H1 (cell line): ENCODE data around the gene RGL1. TPM values are rescaled to one million over a fixed set of nuclear protein-coding genes. Genes with fewer than 3 reads are reported as not detected.

ENCODE experiments used
- CTCF ChIA-PET: fragments of 300-600 bp; sonication (Branson Sonifier 250); formaldehyde crosslinking; loops from one replicate; lab custom pipeline; 2021; ENCODE audit not compliant: partially characterized antibody; lab: Charles Lee
- POLR2A ChIA-PET: fragments of 300-600 bp; sonication (Branson Sonifier 250); formaldehyde crosslinking; loops from one replicate; lab custom pipeline; 2021; ENCODE audit warnings: inconsistent platforms; ENCODE audit not compliant: partially characterized antibody; lab: Charles Lee
- DNase-seq, 2 experiments: peaks; one replicate each; pipeline versions ENCODE4 v3.0.0 to v3.0.0-alpha.2; 2010 to 2022; ENCODE audit warnings: low spot score in 2 of 2, low read depth in 1 of 2, mixed read lengths in 1 of 2
- FAIRE-seq: peaks from 2 replicates; lab custom pipeline; 2011; peaks lifted over from hg19 to GRCh38; lab: Jason Lieb, UNC
- H2AFZ ChIP-seq: 2 replicates; pipeline ENCODE4 v1.8.1; 2012; ENCODE audit warnings: low read length, inconsistent platforms
- H2AK5ac ChIP-seq: 2 replicates; pipeline ENCODE4 v1.6.1; 2013; ENCODE audit warnings: low read depth, low read length
- H2BK120ac ChIP-seq: replicated peaks from 2 replicates; pipeline ENCODE3; 2013; ENCODE audit warnings: low read depth, low read length, inconsistent platforms
- H2BK12ac ChIP-seq: 2 replicates; pipeline ENCODE4 v1.6.1; 2013; ENCODE audit warnings: low read depth, low read length
- H2BK15ac ChIP-seq: 2 replicates; pipeline ENCODE4 v1.6.1; 2013; ENCODE audit warnings: low read length
- H2BK20ac ChIP-seq: 2 replicates; pipeline ENCODE4 v1.6.1; 2013; ENCODE audit warnings: low read length
- H2BK5ac ChIP-seq: 2 replicates; pipeline ENCODE4 v1.6.1; 2013; ENCODE audit warnings: low read depth, low read length
- H3K14ac ChIP-seq: 2 replicates; pipeline ENCODE4 v1.6.1; 2013; ENCODE audit warnings: inconsistent platforms; ENCODE audit not compliant: insufficient read length
- H3K18ac ChIP-seq: 2 replicates; pipeline ENCODE4 v1.6.1; 2013; ENCODE audit warnings: low read length; ENCODE audit errors: extremely low read depth
- H3K23ac ChIP-seq: 2 replicates; pipeline ENCODE4 v1.6.1; 2013; ENCODE audit warnings: inconsistent platforms; ENCODE audit not compliant: insufficient read length
- H3K23me2 ChIP-seq: 2 replicates; pipeline ENCODE4 v1.6.1; 2013; ENCODE audit warnings: low read depth, low read length
- H3K27ac ChIP-seq: 2 replicates; pipeline ENCODE4 v1.6.1; 2011; ENCODE audit warnings: low read depth, low read length, inconsistent platforms
- H3K27me3 ChIP-seq, 4 experiments: replicated peaks in 1 of 4; 1 replicate in 1 of 4; 2 replicates in 3 of 4; pipeline versions ENCODE4 v1.6.1 to v1.8.1; 2011 to 2013; ENCODE audit warnings: low read length in 3 of 4, mild to moderate bottlenecking in 3 of 4, inconsistent platforms in 2 of 4, mixed read lengths in 2 of 4, moderate library complexity in 1 of 4; ENCODE audit not compliant: control insufficient read depth in 3 of 4, insufficient read depth in 3 of 4; ENCODE audit errors: extremely low read depth in 1 of 4
- H3K36me3 ChIP-seq, 4 experiments: 2 replicates each; pipeline versions ENCODE4 v1.6.1 to v1.8.1; 2011 to 2013; ENCODE audit warnings: mild to moderate bottlenecking in 4 of 4, low read length in 3 of 4, moderate library complexity in 2 of 4, control low read depth in 1 of 4, inconsistent platforms in 1 of 4; ENCODE audit not compliant: insufficient read depth in 4 of 4, control insufficient read depth in 2 of 4
- H3K4ac ChIP-seq: replicated peaks from 2 replicates; pipeline ENCODE3; 2013; ENCODE audit warnings: low read length, low read depth, mixed read lengths, inconsistent platforms; ENCODE audit not compliant: insufficient read length
- H3K4me1 ChIP-seq, 4 experiments: replicated peaks in 1 of 4; 1 replicate in 1 of 4; 2 replicates in 3 of 4; pipeline versions ENCODE4 v1.6.1 to v1.8.1; 2011 to 2013; ENCODE audit warnings: low read length in 3 of 4, inconsistent platforms in 2 of 4, mixed read lengths in 1 of 4; ENCODE audit not compliant: insufficient read depth in 4 of 4, control insufficient read depth in 3 of 4
- H3K4me2 ChIP-seq, 2 experiments: 2 replicates each; pipeline versions ENCODE4 v1.6.1 to v1.8.1; 2011 to 2013; ENCODE audit warnings: low read depth in 2 of 2, low read length in 2 of 2, control low read depth in 1 of 2, inconsistent platforms in 1 of 2, mild to moderate bottlenecking in 1 of 2; ENCODE audit not compliant: insufficient read depth in 1 of 2
- H3K4me3 ChIP-seq, 4 experiments: fragments of 200-600, 300-600 bp in 1 of 4; sonication (generic), shearing (Covaris generic), sonication (Bioruptor Twin) in 1 of 4; 2 replicates each; pipeline versions ENCODE4 v1.5.1 to v1.8.1; 2011 to 2016; ENCODE audit warnings: low read length in 4 of 4, low read depth in 3 of 4, control low read depth in 2 of 4, inconsistent platforms in 2 of 4, mild to moderate bottlenecking in 2 of 4, mixed read lengths in 1 of 4, moderate library complexity in 1 of 4; ENCODE audit not compliant: insufficient read depth in 2 of 4; ENCODE audit errors: extremely low read depth in 1 of 4
- H3K56ac ChIP-seq: replicated peaks from 2 replicates; pipeline ENCODE3; 2013; ENCODE audit warnings: low read depth, mild to moderate bottlenecking, mixed read lengths, low read length, inconsistent platforms; ENCODE audit not compliant: insufficient read length
- H3K79me1 ChIP-seq: 2 replicates; pipeline ENCODE4 v1.6.1; 2013; ENCODE audit warnings: low read depth, low read length, control low read depth
- H3K79me2 ChIP-seq, 2 experiments: 2 replicates each; pipeline versions ENCODE4 v1.6.1 to v1.8.1; 2012 to 2013; ENCODE audit warnings: low read length in 2 of 2, mild to moderate bottlenecking in 2 of 2, inconsistent platforms in 1 of 2; ENCODE audit not compliant: insufficient read depth in 2 of 2, control insufficient read depth in 1 of 2
- H3K9ac ChIP-seq, 4 experiments: replicated peaks in 1 of 4; 1 replicate in 1 of 4; 2 replicates in 3 of 4; pipeline versions ENCODE4 v1.6.1 to v1.8.1; 2011 to 2013; ENCODE audit warnings: low read depth in 3 of 4, low read length in 3 of 4, control low read depth in 2 of 4, mild to moderate bottlenecking in 2 of 4, moderate library complexity in 2 of 4, inconsistent platforms in 1 of 4; ENCODE audit errors: extremely low read depth in 1 of 4
- H3K9me3 ChIP-seq, 2 experiments: 2 replicates each; pipeline versions ENCODE4 v1.6.1 to v1.8.1; 2012 to 2013; ENCODE audit warnings: mild to moderate bottlenecking in 2 of 2, moderate library complexity in 2 of 2, control low read depth in 1 of 2, inconsistent platforms in 1 of 2, low read depth in 1 of 2, low read length in 1 of 2, mixed read lengths in 1 of 2; ENCODE audit not compliant: insufficient read depth in 2 of 2
- H4K20me1 ChIP-seq, 2 experiments: replicated peaks in 1 of 2; 2 replicates each; pipeline versions ENCODE3 to v1.8.1; 2011 to 2013; ENCODE audit warnings: inconsistent platforms in 2 of 2, low read length in 2 of 2, mild to moderate bottlenecking in 1 of 2; ENCODE audit not compliant: insufficient read depth in 2 of 2, control insufficient read depth in 1 of 2
- H4K5ac ChIP-seq: 2 replicates; pipeline ENCODE4 v1.6.1; 2013; ENCODE audit warnings: low read length, low read depth, mixed read lengths, inconsistent platforms; ENCODE audit not compliant: insufficient read length
- H4K8ac ChIP-seq: 2 replicates; pipeline ENCODE4 v1.8.0; 2013; ENCODE audit warnings: mild to moderate bottlenecking, moderate library complexity, low read length, inconsistent platforms; ENCODE audit not compliant: insufficient read depth; ENCODE audit errors: extremely low read depth
- H4K91ac ChIP-seq: replicated peaks from 2 replicates; pipeline ENCODE3; 2013; ENCODE audit warnings: low read length, mixed read lengths, inconsistent platforms; ENCODE audit not compliant: insufficient read length
- BRCA1 ChIP-seq: IDR thresholded peaks from 2 replicates; pipeline ENCODE4 v1.6.1; 2012; ENCODE audit warnings: low read depth, low read length, improper control_type of control experiment
- CEBPB ChIP-seq: IDR thresholded peaks from 2 replicates; pipeline ENCODE4 v1.6.1; 2012; ENCODE audit warnings: low read depth, low read length
- SP4 ChIP-seq: IDR thresholded peaks from 2 replicates; pipeline ENCODE4 v1.6.1; 2012; ENCODE audit warnings: low read length, inconsistent platforms
- TBP ChIP-seq: IDR thresholded peaks from 2 replicates; pipeline ENCODE4 v1.6.1; 2011; ENCODE audit warnings: low read depth, low read length, improper control_type of control experiment
- ZNF274 ChIP-seq: IDR thresholded peaks from 2 replicates; pipeline ENCODE4 v1.7.0; 2012; ENCODE audit warnings: low read length, borderline replicate concordance; ENCODE audit errors: extremely low read depth
- WGBS, 2 experiments: shearing (Covaris generic) in 1 of 2; methylation state at CpG; one replicate each; pipeline versions ENCODE4 v1.1.6 to v1.1.7; 2013 to 2015; ENCODE audit warnings: low lambda C conversion rate in 2 of 2, mixed read lengths in 2 of 2, inconsistent platforms in 1 of 2, low coverage in 1 of 2, missing lambda C conversion rate in 1 of 2; ENCODE audit not compliant: insufficient replicate concordance in 2 of 2, insufficient coverage in 1 of 2, insufficient read length in 1 of 2; ENCODE audit errors: extremely low coverage in 1 of 2, missing lambda C conversion rate in 1 of 2; 5-methylcytosine and 5-hydroxymethylcytosine counted together
- polyA plus RNA-seq, 7 experiments: library from polyadenylated mRNA; depleted of rRNA in 3 of 7; stranded (reverse) in 5 of 7; unstranded in 2 of 7; fragments of >200 nt in 5 of 7; fragments of 200-250 nt in 2 of 7; gene quantifications; 1 replicate in 5 of 7; 2 replicates in 1 of 7; 4 replicates in 1 of 7; pipeline versions ENCODE4 v1.2.1 to v1.2.3, GENCODE V29; 2011 to 2013; ENCODE audit warnings: missing spikeins in 2 of 7, mixed read lengths in 2 of 7
- total RNA-seq: library from RNA; stranded (reverse); fragmentation: NEBNext Ultra II Directional; extraction: Animal tissue kit (Norgen Biotek cat#: 25700); gene quantifications from 2 replicates; pipeline ENCODE4 v1.2.1, GENCODE V29; 2021

The RGL1 gene
- total and polyA plus RNA-seq, 2 of the 8 experiments (the other 6 are each of a cell fraction or from before 2014, with no cell fraction given): 0.98 to 2.4 TPM

DNA sequence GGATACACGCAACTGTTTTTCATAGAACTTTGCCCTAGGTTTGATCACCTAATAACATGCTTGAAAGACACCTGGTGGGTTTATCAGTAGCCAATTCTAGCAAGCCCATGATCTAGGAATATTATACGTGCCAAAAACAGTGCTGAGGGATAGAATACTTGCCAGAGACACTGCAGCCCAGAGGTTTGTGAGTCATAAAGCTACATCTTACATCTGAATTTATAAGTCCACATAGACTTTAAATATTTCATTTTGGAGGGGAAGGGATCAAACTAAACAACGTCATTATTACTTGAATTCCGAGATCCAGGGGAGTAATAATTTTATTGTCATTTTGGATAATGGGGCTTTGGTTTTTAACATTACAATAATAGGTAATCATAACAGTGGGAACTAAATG is 31.7 kb downstream of the RGL1 start:
- no peak overlapping the region for H4K5ac ChIP-seq
- H2BK20ac ChIP-seq: no peak overlapping the region
- H3K27me3 ChIP-seq: peaks cover 0 to 1% (median 0%) of the 10 kb centered on the region in 4 experiments; a peak in 1 of 7 replicates
- H3K23me2 ChIP-seq: no peaks in the 10 kb centered on the region; the same call in 1 of the 2 replicates
- no peak overlapping the region for H3K4ac ChIP-seq
- no peak overlapping the region for H2BK5ac ChIP-seq
- no peak overlapping the region for H3K18ac ChIP-seq
- no peak overlapping the region for H3K27ac ChIP-seq
- no peak overlapping the region for H3K14ac ChIP-seq
- DNase-seq (no peak), FAIRE-seq (no peak)
- H3K4me2 ChIP-seq: no peak overlapping the region
- no peak overlapping the region for H2AK5ac ChIP-seq
- H2BK12ac ChIP-seq: no peak overlapping the region
- WGBS, 2 experiments: 91% methylated on average over 4 of the region's 4 CpGs; no CpG with 5 or more reads in 1 of the 2 experiments
- H3K4me3 ChIP-seq: no peak overlapping the region
- POLR2A ChIA-PET: no interaction called here
- no peaks in the 10 kb centered on the region for H3K36me3 ChIP-seq
- H2AFZ ChIP-seq: no peak overlapping the region
- H3K23ac ChIP-seq: no peak overlapping the region
- H3K9ac ChIP-seq: no peak overlapping the region
- H3K79me1 ChIP-seq: no peaks in the 10 kb centered on the region
- no peaks in the 10 kb centered on the region for H3K79me2 ChIP-seq
- no peak overlapping the region for H4K8ac ChIP-seq
- TF ChIP-seq CEBPB (no peak), TBP (no peak), ZNF274 (no peak), SP4 (no peak), BRCA1 (no peak)
- no peak overlapping the region for H3K56ac ChIP-seq
- H3K9me3 ChIP-seq: no peaks in the 10 kb centered on the region
- no peak overlapping the region for H2BK120ac ChIP-seq
- no peak overlapping the region for H4K91ac ChIP-seq
- H3K4me1 ChIP-seq: no peaks in the 10 kb centered on the region
- H4K20me1 ChIP-seq: no peaks in the 10 kb centered on the region
- no peak overlapping the region for H2BK15ac ChIP-seq
- CTCF ChIA-PET: interaction anchor here (1.1 to 1.6 kb wide), 2 partner anchors 9 to 32 kb away, joined by 3 to 4 read pairs; no protein-coding TSS in a partner anchor
